Transverse colon (tissue), 3 donors: ENCODE results near the gene KRTCAP2.

Experiments used
- CTCF ChIP-seq, 5 experiments: fragments of 200-600 bp in 3 of 5; fragments of 450-650 bp in 2 of 5; sonication (generic) in 3 of 5; IDR thresholded peaks; 1 replicate in 2 of 5; 2 replicates in 3 of 5; pipeline ENCODE4 v1.5.1; 2016 to 2017; ENCODE audit warnings: antibody characterized with exemption in 5 of 5, inconsistent platforms in 3 of 5, mild to moderate bottlenecking in 2 of 5, moderate library complexity in 1 of 5
- POLR2A ChIP-seq: fragments of 450-650 bp; IDR thresholded peaks from one replicate; pipeline ENCODE4 v1.6.1; 2016; ENCODE audit warnings: antibody characterized with exemption, mild to moderate bottlenecking, moderate library complexity

GRCh38 chr1:155120253-155120652 lies 52.9 kb downstream of the KRTCAP2 start:
- TF ChIP-seq POLR2A (no peak), CTCF (IDR thresholded peaks at IDR 0.05) (no peak)
